Panc1 (cell line): ENCODE results near the gene CCL16.

ENCODE experiments used
- POLR2AphosphoS5 ChIP-seq: IDR thresholded peaks from 2 replicates; pipeline ENCODE4 v1.6.1; 2012; ENCODE audit warnings: mild to moderate bottlenecking, low read depth, low read length, moderate library complexity
- REST ChIP-seq, 2 experiments: IDR thresholded peaks; 2 replicates each; pipeline ENCODE4 v1.6.1; 2011 to 2012; ENCODE audit warnings: low read depth in 2 of 2, control low read depth in 1 of 2, low read length in 1 of 2, mild to moderate bottlenecking in 1 of 2, moderate library complexity in 1 of 2; ENCODE audit not compliant: insufficient read depth in 1 of 2
- TCF7L2 ChIP-seq: IDR thresholded peaks from 2 replicates; pipeline ENCODE4 v1.6.1; 2011; ENCODE audit warnings: mild to moderate bottlenecking, low read depth, low read length, inconsistent platforms
- TF ChIP-seq, protein P1 (sequence below): fragments of 450-650 bp; IDR thresholded peaks from 2 replicates; pipeline ENCODE4 v1.5.1; 2017; ENCODE audit warnings: mild to moderate bottlenecking

DNA sequence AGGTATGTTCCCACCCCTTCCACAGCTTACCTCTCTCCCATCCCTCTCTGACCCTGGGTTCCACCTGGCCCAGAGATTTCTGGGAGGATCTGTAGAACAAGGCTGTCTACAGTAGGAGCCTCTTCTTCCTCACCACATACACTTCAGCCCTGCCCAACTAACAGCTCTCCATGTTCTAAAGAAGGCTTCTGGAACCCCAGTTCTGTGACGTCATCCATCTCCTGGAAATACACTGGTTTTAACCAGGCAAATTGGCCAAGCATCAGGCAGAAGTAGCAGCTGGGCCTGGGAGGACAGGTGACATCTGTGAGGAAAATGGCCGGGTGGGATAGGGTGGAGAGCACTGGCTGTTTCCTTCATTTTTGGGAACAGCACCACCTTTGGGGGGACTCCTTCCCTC lies 37.8 kb downstream of the CCL16 start, which contains the start of gene LYZL6:
- TF ChIP-seq, protein P1, sequence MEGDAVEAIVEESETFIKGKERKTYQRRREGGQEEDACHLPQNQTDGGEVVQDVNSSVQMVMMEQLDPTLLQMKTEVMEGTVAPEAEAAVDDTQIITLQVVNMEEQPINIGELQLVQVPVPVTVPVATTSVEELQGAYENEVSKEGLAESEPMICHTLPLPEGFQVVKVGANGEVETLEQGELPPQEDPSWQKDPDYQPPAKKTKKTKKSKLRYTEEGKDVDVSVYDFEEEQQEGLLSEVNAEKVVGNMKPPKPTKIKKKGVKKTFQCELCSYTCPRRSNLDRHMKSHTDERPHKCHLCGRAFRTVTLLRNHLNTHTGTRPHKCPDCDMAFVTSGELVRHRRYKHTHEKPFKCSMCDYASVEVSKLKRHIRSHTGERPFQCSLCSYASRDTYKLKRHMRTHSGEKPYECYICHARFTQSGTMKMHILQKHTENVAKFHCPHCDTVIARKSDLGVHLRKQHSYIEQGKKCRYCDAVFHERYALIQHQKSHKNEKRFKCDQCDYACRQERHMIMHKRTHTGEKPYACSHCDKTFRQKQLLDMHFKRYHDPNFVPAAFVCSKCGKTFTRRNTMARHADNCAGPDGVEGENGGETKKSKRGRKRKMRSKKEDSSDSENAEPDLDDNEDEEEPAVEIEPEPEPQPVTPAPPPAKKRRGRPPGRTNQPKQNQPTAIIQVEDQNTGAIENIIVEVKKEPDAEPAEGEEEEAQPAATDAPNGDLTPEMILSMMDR: no peak
- no peak for TF ChIP-seq REST (IDR thresholded peaks at IDR 0.05; ENCODE audit: insufficient read depth in 1 of 2, low read depth in 2 of 2, low read length in 1 of 2)
- TF ChIP-seq POLR2AphosphoS5: no peak
- no peak for TF ChIP-seq TCF7L2
